H1 (cell line): ENCODE data around the gene WDR27. TPM values are rescaled to one million over a fixed set of nuclear protein-coding genes. Genes with fewer than 3 reads are reported as not detected.

Experiments
- CTCF ChIA-PET: fragments of 300-600 bp; sonication (Branson Sonifier 250); formaldehyde crosslinking; loops from one replicate; lab custom pipeline; 2021; ENCODE audit not compliant: partially characterized antibody; lab: Charles Lee
- POLR2A ChIA-PET: fragments of 300-600 bp; sonication (Branson Sonifier 250); formaldehyde crosslinking; loops from one replicate; lab custom pipeline; 2021; ENCODE audit warnings: inconsistent platforms; ENCODE audit not compliant: partially characterized antibody; lab: Charles Lee
- DNase-seq, 2 experiments: peaks; one replicate each; pipeline versions ENCODE4 v3.0.0 to v3.0.0-alpha.2; 2010 to 2022; ENCODE audit warnings: low spot score in 2 of 2, low read depth in 1 of 2, mixed read lengths in 1 of 2
- FAIRE-seq: peaks from 2 replicates; lab custom pipeline; 2011; peaks lifted over from hg19 to GRCh38; lab: Jason Lieb, UNC
- H2AFZ ChIP-seq: 2 replicates; pipeline ENCODE4 v1.8.1; 2012; ENCODE audit warnings: low read length, inconsistent platforms
- H2AK5ac ChIP-seq: 2 replicates; pipeline ENCODE4 v1.6.1; 2013; ENCODE audit warnings: low read depth, low read length
- H2BK120ac ChIP-seq: replicated peaks from 2 replicates; pipeline ENCODE3; 2013; ENCODE audit warnings: low read depth, low read length, inconsistent platforms
- H2BK12ac ChIP-seq: 2 replicates; pipeline ENCODE4 v1.6.1; 2013; ENCODE audit warnings: low read depth, low read length
- H2BK15ac ChIP-seq: 2 replicates; pipeline ENCODE4 v1.6.1; 2013; ENCODE audit warnings: low read length
- H2BK20ac ChIP-seq: 2 replicates; pipeline ENCODE4 v1.6.1; 2013; ENCODE audit warnings: low read length
- H2BK5ac ChIP-seq: 2 replicates; pipeline ENCODE4 v1.6.1; 2013; ENCODE audit warnings: low read depth, low read length
- H3K14ac ChIP-seq: 2 replicates; pipeline ENCODE4 v1.6.1; 2013; ENCODE audit warnings: inconsistent platforms; ENCODE audit not compliant: insufficient read length
- H3K18ac ChIP-seq: 2 replicates; pipeline ENCODE4 v1.6.1; 2013; ENCODE audit warnings: low read length; ENCODE audit errors: extremely low read depth
- H3K23ac ChIP-seq: 2 replicates; pipeline ENCODE4 v1.6.1; 2013; ENCODE audit warnings: inconsistent platforms; ENCODE audit not compliant: insufficient read length
- H3K23me2 ChIP-seq: 2 replicates; pipeline ENCODE4 v1.6.1; 2013; ENCODE audit warnings: low read depth, low read length
- H3K27ac ChIP-seq: 2 replicates; pipeline ENCODE4 v1.6.1; 2011; ENCODE audit warnings: low read depth, low read length, inconsistent platforms
- H3K27me3 ChIP-seq, 4 experiments: replicated peaks in 1 of 4; 1 replicate in 1 of 4; 2 replicates in 3 of 4; pipeline versions ENCODE4 v1.6.1 to v1.8.1; 2011 to 2013; ENCODE audit warnings: low read length in 3 of 4, mild to moderate bottlenecking in 3 of 4, inconsistent platforms in 2 of 4, mixed read lengths in 2 of 4, moderate library complexity in 1 of 4; ENCODE audit not compliant: control insufficient read depth in 3 of 4, insufficient read depth in 3 of 4; ENCODE audit errors: extremely low read depth in 1 of 4
- H3K36me3 ChIP-seq, 4 experiments: 2 replicates each; pipeline versions ENCODE4 v1.6.1 to v1.8.1; 2011 to 2013; ENCODE audit warnings: mild to moderate bottlenecking in 4 of 4, low read length in 3 of 4, moderate library complexity in 2 of 4, control low read depth in 1 of 4, inconsistent platforms in 1 of 4; ENCODE audit not compliant: insufficient read depth in 4 of 4, control insufficient read depth in 2 of 4
- H3K4ac ChIP-seq: replicated peaks from 2 replicates; pipeline ENCODE3; 2013; ENCODE audit warnings: low read length, low read depth, mixed read lengths, inconsistent platforms; ENCODE audit not compliant: insufficient read length
- H3K4me1 ChIP-seq, 4 experiments: replicated peaks in 1 of 4; 1 replicate in 1 of 4; 2 replicates in 3 of 4; pipeline versions ENCODE4 v1.6.1 to v1.8.1; 2011 to 2013; ENCODE audit warnings: low read length in 3 of 4, inconsistent platforms in 2 of 4, mixed read lengths in 1 of 4; ENCODE audit not compliant: insufficient read depth in 4 of 4, control insufficient read depth in 3 of 4
- H3K4me2 ChIP-seq, 2 experiments: 2 replicates each; pipeline versions ENCODE4 v1.6.1 to v1.8.1; 2011 to 2013; ENCODE audit warnings: low read depth in 2 of 2, low read length in 2 of 2, control low read depth in 1 of 2, inconsistent platforms in 1 of 2, mild to moderate bottlenecking in 1 of 2; ENCODE audit not compliant: insufficient read depth in 1 of 2
- H3K4me3 ChIP-seq, 4 experiments: fragments of 200-600, 300-600 bp in 1 of 4; sonication (generic), shearing (Covaris generic), sonication (Bioruptor Twin) in 1 of 4; 2 replicates each; pipeline versions ENCODE4 v1.5.1 to v1.8.1; 2011 to 2016; ENCODE audit warnings: low read length in 4 of 4, low read depth in 3 of 4, control low read depth in 2 of 4, inconsistent platforms in 2 of 4, mild to moderate bottlenecking in 2 of 4, mixed read lengths in 1 of 4, moderate library complexity in 1 of 4; ENCODE audit not compliant: insufficient read depth in 2 of 4; ENCODE audit errors: extremely low read depth in 1 of 4
- H3K56ac ChIP-seq: replicated peaks from 2 replicates; pipeline ENCODE3; 2013; ENCODE audit warnings: low read depth, mild to moderate bottlenecking, mixed read lengths, low read length, inconsistent platforms; ENCODE audit not compliant: insufficient read length
- H3K79me1 ChIP-seq: 2 replicates; pipeline ENCODE4 v1.6.1; 2013; ENCODE audit warnings: low read depth, low read length, control low read depth
- H3K79me2 ChIP-seq, 2 experiments: 2 replicates each; pipeline versions ENCODE4 v1.6.1 to v1.8.1; 2012 to 2013; ENCODE audit warnings: low read length in 2 of 2, mild to moderate bottlenecking in 2 of 2, inconsistent platforms in 1 of 2; ENCODE audit not compliant: insufficient read depth in 2 of 2, control insufficient read depth in 1 of 2
- H3K9ac ChIP-seq, 4 experiments: replicated peaks in 1 of 4; 1 replicate in 1 of 4; 2 replicates in 3 of 4; pipeline versions ENCODE4 v1.6.1 to v1.8.1; 2011 to 2013; ENCODE audit warnings: low read depth in 3 of 4, low read length in 3 of 4, control low read depth in 2 of 4, mild to moderate bottlenecking in 2 of 4, moderate library complexity in 2 of 4, inconsistent platforms in 1 of 4; ENCODE audit errors: extremely low read depth in 1 of 4
- H3K9me3 ChIP-seq, 2 experiments: 2 replicates each; pipeline versions ENCODE4 v1.6.1 to v1.8.1; 2012 to 2013; ENCODE audit warnings: mild to moderate bottlenecking in 2 of 2, moderate library complexity in 2 of 2, control low read depth in 1 of 2, inconsistent platforms in 1 of 2, low read depth in 1 of 2, low read length in 1 of 2, mixed read lengths in 1 of 2; ENCODE audit not compliant: insufficient read depth in 2 of 2
- H4K20me1 ChIP-seq, 2 experiments: replicated peaks in 1 of 2; 2 replicates each; pipeline versions ENCODE3 to v1.8.1; 2011 to 2013; ENCODE audit warnings: inconsistent platforms in 2 of 2, low read length in 2 of 2, mild to moderate bottlenecking in 1 of 2; ENCODE audit not compliant: insufficient read depth in 2 of 2, control insufficient read depth in 1 of 2
- H4K5ac ChIP-seq: 2 replicates; pipeline ENCODE4 v1.6.1; 2013; ENCODE audit warnings: low read length, low read depth, mixed read lengths, inconsistent platforms; ENCODE audit not compliant: insufficient read length
- H4K8ac ChIP-seq: 2 replicates; pipeline ENCODE4 v1.8.0; 2013; ENCODE audit warnings: mild to moderate bottlenecking, moderate library complexity, low read length, inconsistent platforms; ENCODE audit not compliant: insufficient read depth; ENCODE audit errors: extremely low read depth
- H4K91ac ChIP-seq: replicated peaks from 2 replicates; pipeline ENCODE3; 2013; ENCODE audit warnings: low read length, mixed read lengths, inconsistent platforms; ENCODE audit not compliant: insufficient read length
- EGR1 ChIP-seq: IDR thresholded peaks from 2 replicates; pipeline ENCODE4 v1.6.1; 2011; ENCODE audit warnings: low read depth, low read length, borderline replicate concordance
- EZH2 ChIP-seq: fragments of 200-600 bp; sonication (generic); IDR thresholded peaks from 2 replicates; pipeline ENCODE4 v1.7.1; 2012; ENCODE audit warnings: low read depth, mild to moderate bottlenecking, moderate library complexity, low read length, inconsistent platforms; ENCODE audit not compliant: severe bottlenecking
- FOSL1 ChIP-seq: IDR thresholded peaks from 2 replicates; pipeline ENCODE4 v1.6.1; 2011; ENCODE audit warnings: mild to moderate bottlenecking, low read depth, low read length, moderate library complexity; ENCODE audit not compliant: insufficient read depth
- JUND ChIP-seq: IDR thresholded peaks from 2 replicates; pipeline ENCODE4 v1.6.1; 2011; ENCODE audit warnings: mild to moderate bottlenecking, improper control_type of control experiment, low read length
- KDM5A ChIP-seq: fragments of 200-600 bp; IDR thresholded peaks from 2 replicates; pipeline ENCODE4 v1.7.1; 2012; ENCODE audit warnings: mild to moderate bottlenecking, low read length, inconsistent platforms, mixed read lengths
- NRF1 ChIP-seq: IDR thresholded peaks from 2 replicates; pipeline ENCODE4 v1.6.1; 2011; ENCODE audit warnings: mild to moderate bottlenecking, low read depth, low read length, improper control_type of control experiment
- RBBP5 ChIP-seq: IDR thresholded peaks from 2 replicates; pipeline ENCODE4 v1.7.1; 2012; ENCODE audit warnings: low read depth, mild to moderate bottlenecking, inconsistent platforms, low read length, moderate library complexity, borderline replicate concordance
- RFX5 ChIP-seq: IDR thresholded peaks from 2 replicates; pipeline ENCODE4 v1.6.1; 2011; ENCODE audit warnings: low read depth, low read length, improper control_type of control experiment, borderline replicate concordance
- SAP30 ChIP-seq: fragments of 300-600 bp; sonication (generic); IDR thresholded peaks from 2 replicates; pipeline ENCODE4 v1.7.1; 2012; ENCODE audit warnings: low read length, moderate library complexity, mild to moderate bottlenecking, inconsistent platforms; ENCODE audit not compliant: insufficient read depth, insufficient replicate concordance
- SP2 ChIP-seq: IDR thresholded peaks from 2 replicates; pipeline ENCODE4 v1.6.1; 2012; ENCODE audit warnings: mild to moderate bottlenecking, low read length, inconsistent platforms
- TEAD4 ChIP-seq: IDR thresholded peaks from 2 replicates; pipeline ENCODE4 v1.6.1; 2012; ENCODE audit warnings: low read depth, low read length, inconsistent platforms, mixed read lengths
- ZNF274 ChIP-seq: IDR thresholded peaks from 2 replicates; pipeline ENCODE4 v1.7.0; 2012; ENCODE audit warnings: low read length, borderline replicate concordance; ENCODE audit errors: extremely low read depth
- WGBS, 2 experiments: shearing (Covaris generic) in 1 of 2; methylation state at CpG; one replicate each; pipeline versions ENCODE4 v1.1.6 to v1.1.7; 2013 to 2015; ENCODE audit warnings: low lambda C conversion rate in 2 of 2, mixed read lengths in 2 of 2, inconsistent platforms in 1 of 2, low coverage in 1 of 2, missing lambda C conversion rate in 1 of 2; ENCODE audit not compliant: insufficient replicate concordance in 2 of 2, insufficient coverage in 1 of 2, insufficient read length in 1 of 2; ENCODE audit errors: extremely low coverage in 1 of 2, missing lambda C conversion rate in 1 of 2; 5-methylcytosine and 5-hydroxymethylcytosine counted together
- polyA plus RNA-seq, 7 experiments: library from polyadenylated mRNA; depleted of rRNA in 3 of 7; stranded (reverse) in 5 of 7; unstranded in 2 of 7; fragments of >200 nt in 5 of 7; fragments of 200-250 nt in 2 of 7; gene quantifications; 1 replicate in 5 of 7; 2 replicates in 1 of 7; 4 replicates in 1 of 7; pipeline versions ENCODE4 v1.2.1 to v1.2.3, GENCODE V29; 2011 to 2013; ENCODE audit warnings: missing spikeins in 2 of 7, mixed read lengths in 2 of 7
- total RNA-seq: library from RNA; stranded (reverse); fragmentation: NEBNext Ultra II Directional; extraction: Animal tissue kit (Norgen Biotek cat#: 25700); gene quantifications from 2 replicates; pipeline ENCODE4 v1.2.1, GENCODE V29; 2021

WDR27 gene
- total and polyA plus RNA-seq, 2 of the 8 experiments (the other 6 are each of a cell fraction or from before 2014, with no cell fraction given) = 53.6 to 68.6 TPM

DNA sequence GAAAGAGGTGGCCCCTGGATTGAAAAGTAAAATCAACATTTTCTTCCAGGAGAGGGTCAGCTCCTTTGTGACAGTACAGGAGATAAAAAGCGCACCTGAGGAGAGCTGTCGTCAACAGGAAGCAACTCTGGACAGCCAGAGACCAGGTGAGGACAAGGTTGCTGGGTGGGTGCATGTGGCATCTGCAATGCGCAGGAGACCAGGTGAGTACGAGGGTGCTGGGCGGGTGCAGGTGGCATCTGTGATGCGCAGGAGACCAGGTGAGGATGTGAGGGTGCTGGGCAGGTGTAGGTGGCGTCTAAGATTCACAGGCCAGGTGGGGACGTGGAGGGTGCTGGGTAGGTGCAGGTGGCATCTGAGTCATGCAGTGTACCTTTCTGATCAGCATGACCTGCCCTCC lies 38.4 kb downstream of the WDR27 start:
- Histone ChIP-seq H4K91ac (no peak overlapping the region), H3K27ac (no peak overlapping the region), H4K20me1 (peaks cover 9 to 16% of the 10 kb centered on the region in 2 experiments), H3K4me3 (no peak overlapping the region), H4K8ac (no peak overlapping the region), H3K18ac (no peak overlapping the region), H3K56ac (no peak overlapping the region), H3K79me1 (peaks cover 3% of the 10 kb centered on the region), H3K14ac (no peak overlapping the region), H3K4me1 (no peaks in the 10 kb centered on the region), H2AK5ac (no peak overlapping the region), H3K79me2 (no peaks in the 10 kb centered on the region), H3K4me2 (no peak overlapping the region), H2BK12ac (no peak overlapping the region), H2BK5ac (no peak overlapping the region), H3K9me3 (no peaks in the 10 kb centered on the region), H3K23ac (no peak overlapping the region), H3K23me2 (no peaks in the 10 kb centered on the region), H2BK20ac (no peak overlapping the region), H2BK120ac (no peak overlapping the region), H3K27me3 (no peaks in the 10 kb centered on the region), H4K5ac (no peak overlapping the region), H2AFZ (no peak overlapping the region), H3K9ac (no peak overlapping the region), H2BK15ac (no peak overlapping the region), H3K4ac (no peak overlapping the region), H3K36me3 (peaks cover 13 to 66% (median 47%) of the 10 kb centered on the region in 4 experiments)
- ChIA-PET CTCF (no interaction called here), POLR2A (no interaction called here)
- DNase-seq (peak in 1 of 2 experiments; percentile 33), FAIRE-seq (no peak)
- 86% methylated on average over 8 of the region's 8 CpGs; no CpG with 5 or more reads in 1 of the 2 experiments for WGBS, 2 experiments
- no peak for TF ChIP-seq FOSL1
- no peak for TF ChIP-seq EGR1
- no peak for TF ChIP-seq NRF1
- no peak for TF ChIP-seq RBBP5
- TF ChIP-seq SAP30 = no peak
- TF ChIP-seq RFX5 = no peak
- TF ChIP-seq TEAD4 = no peak
- TF ChIP-seq KDM5A = no peak
- TF ChIP-seq EZH2 = no peak
- TF ChIP-seq ZNF274 = no peak
- TF ChIP-seq JUND = no peak
- TF ChIP-seq SP2 = no peak
